ENCODE results near the gene UBE2D2. TPM values are rescaled to one million over a fixed set of nuclear protein-coding genes. Genes with fewer than 3 reads are reported as not detected.

UBE2D2 gene
- polyA plus RNA-seq, 4 donors = 74.3 to 118 (median 95.3) TPM

- Histone ChIP-seq H3K4me3 (ENCODE audit: low read depth in 1 of 3, low read length in 3 of 3) (no peak overlapping the region), H3K27me3 (ENCODE audit: control insufficient read depth in 3 of 3, insufficient read depth in 3 of 3, low read length in 3 of 3) (no peaks in the 10 kb centered on the region), H3K9me3 (ENCODE audit: control insufficient read depth in 2 of 2, insufficient read depth in 1 of 2, low read depth in 1 of 2, low read length in 1 of 2) (no peaks in the 10 kb centered on the region), H3K4me1 (ENCODE audit: control insufficient read depth in 3 of 3, insufficient read depth in 2 of 3, low read depth in 1 of 3, low read length in 2 of 3) (peaks cover 0 to 60% (median 10%) of the 10 kb centered on the region in 3 donors), H3K36me3 (ENCODE audit: control insufficient read depth in 3 of 3, insufficient read depth in 2 of 3, low read depth in 1 of 3, low read length in 3 of 3) (peaks cover 0 to 85% (median 0%) of the 10 kb centered on the region in 3 donors), H3K27ac (ENCODE audit: low read depth in 1 of 3, low read length in 2 of 3) (no peak overlapping the region)
- 81 to 87% (median 84%) methylated on average over 15 of the region's 15 CpGs for WGBS, 3 donors
- FAIRE-seq (no peak), DNase-seq (no peak)
These were observed 103.7 kb downstream of the UBE2D2 start for GRCh38 chr5:139664727-139665351.

GRCh38 chr5:139665626-139666025 is 104.5 kb downstream of the UBE2D2 start:
- peaks cover 0 to 60% (median 7%) of the 10 kb centered on the region in 3 donors for H3K4me1 ChIP-seq (ENCODE audit: control insufficient read depth in 3 of 3, insufficient read depth in 2 of 3, low read depth in 1 of 3, low read length in 2 of 3)
- 86 to 90% (median 89%) methylated on average over 11 of the region's 11 CpGs for WGBS, 3 donors

GRCh38 chr5:139666551-139666950 is 105.4 kb downstream of the UBE2D2 start:
- no peak for DNase-seq
- Histone ChIP-seq H3K27ac (ENCODE audit: low read depth in 1 of 3, low read length in 2 of 3) (peak overlapping the region in 1 of 3 donors; percentile 92), H3K4me1 (ENCODE audit: control insufficient read depth in 3 of 3, insufficient read depth in 2 of 3, low read depth in 1 of 3, low read length in 2 of 3) (peaks cover 0 to 61% (median 5%) of the 10 kb centered on the region in 3 donors), H3K9me3 (ENCODE audit: control insufficient read depth in 2 of 2, insufficient read depth in 1 of 2, low read depth in 1 of 2, low read length in 1 of 2) (no peaks in the 10 kb centered on the region), H3K4me3 (ENCODE audit: low read depth in 1 of 3, low read length in 3 of 3) (no peak overlapping the region), H3K36me3 (ENCODE audit: control insufficient read depth in 3 of 3, insufficient read depth in 2 of 3, low read depth in 1 of 3, low read length in 3 of 3) (peaks cover 0 to 95% (median 0%) of the 10 kb centered on the region in 3 donors), H3K27me3 (ENCODE audit: control insufficient read depth in 3 of 3, insufficient read depth in 3 of 3, low read length in 3 of 3) (no peaks in the 10 kb centered on the region)
- no peak for FAIRE-seq
- 80 to 87% (median 85%) methylated on average over 7 of the region's 7 CpGs for WGBS, 3 donors

More at GRCh38 chr5:139665626-139666025, 104.5 kb downstream of the UBE2D2 start:
- H3K27me3 ChIP-seq (ENCODE audit: control insufficient read depth in 3 of 3, insufficient read depth in 3 of 3, low read length in 3 of 3) = no peaks in the 10 kb centered on the region
- FAIRE-seq (no peak), DNase-seq (no peak)
- peaks cover 0 to 91% (median 0%) of the 10 kb centered on the region in 3 donors for H3K36me3 ChIP-seq (ENCODE audit: control insufficient read depth in 3 of 3, insufficient read depth in 2 of 3, low read depth in 1 of 3, low read length in 3 of 3)
- no peak overlapping the region for H3K4me3 ChIP-seq (ENCODE audit: low read depth in 1 of 3, low read length in 3 of 3)
- H3K9me3 ChIP-seq (ENCODE audit: control insufficient read depth in 2 of 2, insufficient read depth in 1 of 2, low read depth in 1 of 2, low read length in 1 of 2) = no peaks in the 10 kb centered on the region
- no peak overlapping the region for H3K27ac ChIP-seq (ENCODE audit: low read depth in 1 of 3, low read length in 2 of 3)

- DNase-seq (no peak), FAIRE-seq (no peak)
- Histone ChIP-seq H3K27me3 (ENCODE audit: control insufficient read depth in 3 of 3, insufficient read depth in 3 of 3, low read length in 3 of 3) (no peaks in the 10 kb centered on the region), H3K4me3 (ENCODE audit: low read depth in 1 of 3, low read length in 3 of 3) (no peak overlapping the region), H3K27ac (ENCODE audit: low read depth in 1 of 3, low read length in 2 of 3) (peak overlapping the region; percentile 20 to 92 (median 67)), H3K9me3 (ENCODE audit: control insufficient read depth in 2 of 2, insufficient read depth in 1 of 2, low read depth in 1 of 2, low read length in 1 of 2) (no peaks in the 10 kb centered on the region), H3K4me1 (ENCODE audit: control insufficient read depth in 3 of 3, insufficient read depth in 2 of 3, low read depth in 1 of 3, low read length in 2 of 3) (peaks cover 0 to 58% (median 5%) of the 10 kb centered on the region in 3 donors), H3K36me3 (ENCODE audit: control insufficient read depth in 3 of 3, insufficient read depth in 2 of 3, low read depth in 1 of 3, low read length in 3 of 3) (peaks cover 0 to 92% (median 0%) of the 10 kb centered on the region in 3 donors)
- WGBS, 3 donors = 67 to 78% (median 76%) methylated on average over 2 of the region's 2 CpGs
These were observed 106.0 kb downstream of the UBE2D2 start for GRCh38 chr5:139667001-139667729.

GRCh38 chr5:139667730-139668063 is 106.6 kb downstream of the UBE2D2 start:
- FAIRE-seq = no peak
- H3K4me3 ChIP-seq (ENCODE audit: low read depth in 1 of 3, low read length in 3 of 3) = peak overlapping the region in 1 of 3 donors; percentile 58

GRCh38 chr5:139668064-139668880 is 107.1 kb downstream of the UBE2D2 start:
- WGBS, 3 donors = 5 to 7% (median 6%) methylated on average over 48 to 55 of the region's 55 CpGs
- DNase-seq = peak; percentile 53 to 57
- no peak for FAIRE-seq

More at GRCh38 chr5:139667730-139668063, 106.6 kb downstream of the UBE2D2 start:
- Histone ChIP-seq H3K27me3 (ENCODE audit: control insufficient read depth in 3 of 3, insufficient read depth in 3 of 3, low read length in 3 of 3) (no peaks in the 10 kb centered on the region), H3K4me1 (ENCODE audit: control insufficient read depth in 3 of 3, insufficient read depth in 2 of 3, low read depth in 1 of 3, low read length in 2 of 3) (peaks cover 0 to 54% (median 5%) of the 10 kb centered on the region in 3 donors), H3K36me3 (ENCODE audit: control insufficient read depth in 3 of 3, insufficient read depth in 2 of 3, low read depth in 1 of 3, low read length in 3 of 3) (peaks cover 0 to 92% (median 0%) of the 10 kb centered on the region in 3 donors), H3K9me3 (ENCODE audit: control insufficient read depth in 2 of 2, insufficient read depth in 1 of 2, low read depth in 1 of 2, low read length in 1 of 2) (no peaks in the 10 kb centered on the region), H3K27ac (ENCODE audit: low read depth in 1 of 3, low read length in 2 of 3) (peak overlapping the region; percentile 20 to 92 (median 67))
- 40 to 54% (median 46%) methylated on average over 5 of the region's 5 CpGs for WGBS, 3 donors
- no peak for DNase-seq

GRCh38 chr5:139668924-139669661 is 108.0 kb downstream of the UBE2D2 start:
- peaks cover 0 to 56% (median 5%) of the 10 kb centered on the region in 3 donors for H3K4me1 ChIP-seq (ENCODE audit: control insufficient read depth in 3 of 3, insufficient read depth in 2 of 3, low read depth in 1 of 3, low read length in 2 of 3)
- FAIRE-seq (no peak), DNase-seq (no peak)
- H3K36me3 ChIP-seq (ENCODE audit: control insufficient read depth in 3 of 3, insufficient read depth in 2 of 3, low read depth in 1 of 3, low read length in 3 of 3) = peaks cover 0 to 87% (median 0%) of the 10 kb centered on the region in 3 donors
- no peaks in the 10 kb centered on the region for H3K27me3 ChIP-seq (ENCODE audit: control insufficient read depth in 3 of 3, insufficient read depth in 3 of 3, low read length in 3 of 3)
- H3K4me3 ChIP-seq (ENCODE audit: low read depth in 1 of 3, low read length in 3 of 3) = peak overlapping the region in 1 of 3 donors; percentile 58
- 80 to 86% (median 83%) methylated on average over 18 of the region's 18 CpGs for WGBS, 3 donors
- peak overlapping the region in 2 of 3 donors; percentile 61 to 92 for H3K27ac ChIP-seq (ENCODE audit: low read depth in 1 of 3, low read length in 2 of 3)
- H3K9me3 ChIP-seq (ENCODE audit: control insufficient read depth in 2 of 2, insufficient read depth in 1 of 2, low read depth in 1 of 2, low read length in 1 of 2) = no peaks in the 10 kb centered on the region

More at GRCh38 chr5:139668064-139668880, 107.1 kb downstream of the UBE2D2 start:
- Histone ChIP-seq H3K36me3 (ENCODE audit: control insufficient read depth in 3 of 3, insufficient read depth in 2 of 3, low read depth in 1 of 3, low read length in 3 of 3) (peaks cover 0 to 90% (median 0%) of the 10 kb centered on the region in 3 donors), H3K4me3 (ENCODE audit: low read depth in 1 of 3, low read length in 3 of 3) (peak overlapping the region; percentile 20 to 58 (median 22)), H3K27me3 (ENCODE audit: control insufficient read depth in 3 of 3, insufficient read depth in 3 of 3, low read length in 3 of 3) (no peaks in the 10 kb centered on the region), H3K27ac (ENCODE audit: low read depth in 1 of 3, low read length in 2 of 3) (peak overlapping the region; percentile 67 to 92 (median 76)), H3K9me3 (ENCODE audit: control insufficient read depth in 2 of 2, insufficient read depth in 1 of 2, low read depth in 1 of 2, low read length in 1 of 2) (no peaks in the 10 kb centered on the region), H3K4me1 (ENCODE audit: control insufficient read depth in 3 of 3, insufficient read depth in 2 of 3, low read depth in 1 of 3, low read length in 2 of 3) (peaks cover 0 to 54% (median 5%) of the 10 kb centered on the region in 3 donors)
